Neural progenitor cell (in vitro differentiated cells): ENCODE measurements around the gene DNAH5.
A peak's percentile ranks its signal among the peaks of the same experiment; 100 is the strongest.

Experiments used
- CTCF ChIP-seq: fragments of 200-600 bp; sonication (generic); IDR thresholded peaks from 2 replicates; pipeline ENCODE4 v1.5.1; 2017; ENCODE audit warnings: antibody characterized with exemption, mild to moderate bottlenecking
- EZH2 ChIP-seq: fragments of 200-600 bp; sonication (generic); IDR thresholded peaks from 2 replicates; pipeline ENCODE4 v1.6.1; 2017; ENCODE audit warnings: antibody characterized with exemption, mild to moderate bottlenecking, moderate library complexity

- TF ChIP-seq EZH2 (no peak), CTCF (peak; percentile 90)
Observed at GRCh38 chr5:13957032-13957645, 12.7 kb upstream of the DNAH5 start.
